DMS 273 treated with DMSO at 0.1 percent for 48 hours (cell line): ENCODE results near the gene ABL1.

ENCODE experiments used
- DNase-seq: peaks from one replicate; lab custom pipeline; 2025; lab: John Stamatoyannopoulos, UW

Gene ABL1

GRCh38 chr9:130918101-130918825 lies 83.2 kb downstream of the ABL1 start:
- DNase-seq: no peak

- DNase-seq: no peak
Measured at GRCh38 chr9:130918826-130919558, 83.9 kb downstream of the ABL1 start.

- DNase-seq: no peak
Measured at GRCh38 chr9:130919559-130920145, 84.6 kb downstream of the ABL1 start.

GRCh38 chr9:130920233-130920632 lies 85.2 kb downstream of the ABL1 start:
- no peak for DNase-seq

- no peak for DNase-seq
Measured at GRCh38 chr9:130920762-130921299, 85.8 kb downstream of the ABL1 start.

GRCh38 chr9:130921300-130921988 lies 86.4 kb downstream of the ABL1 start:
- DNase-seq: no peak

- no peak for DNase-seq
Measured at GRCh38 chr9:130921989-130922892, 87.2 kb downstream of the ABL1 start.

GRCh38 chr9:130922893-130923610 lies 88.0 kb downstream of the ABL1 start:
- no peak for DNase-seq

- DNase-seq: no peak
Measured at GRCh38 chr9:130923611-130924447, 88.8 kb downstream of the ABL1 start.

- DNase-seq: no peak
Measured at GRCh38 chr9:130924448-130924788, 89.4 kb downstream of the ABL1 start.

- no peak for DNase-seq
Measured at GRCh38 chr9:130925050-130925678, 90.1 kb downstream of the ABL1 start.

- no peak for DNase-seq
Measured at GRCh38 chr9:130927338-130927737, 92.3 kb downstream of the ABL1 start.

- DNase-seq: no peak
Measured at GRCh38 chr9:130927995-130928900, 93.2 kb downstream of the ABL1 start.

GRCh38 chr9:130929571-130930038 lies 94.6 kb downstream of the ABL1 start:
- no peak for DNase-seq

- no peak for DNase-seq
Measured at GRCh38 chr9:130930132-130930803, 95.2 kb downstream of the ABL1 start.

- DNase-seq: no peak
Measured at GRCh38 chr9:130930804-130931349, 95.8 kb downstream of the ABL1 start.
